OCI-LY1 (cell line): Measurements from ENCODE around the gene IGFALS.
"Not testable (repeated sequence)": the region's sequence is repeated elsewhere in the genome, so short reads cannot be mapped to it uniquely, and the experiment has no call there.

Experiments
- H2AFZ ChIP-seq: fragments of 200-600 bp; sonication (generic), shearing (Covaris generic); 2 replicates; pipeline ENCODE4 v1.6.0; 2014; ENCODE audit warnings: antibody characterized with exemption, mild to moderate bottlenecking, low read length
- H3F3A ChIP-seq: fragments of 200-600 bp; sonication (generic), shearing (Covaris generic); 2 replicates; pipeline ENCODE4 v1.6.0; 2014; ENCODE audit warnings: mild to moderate bottlenecking, antibody characterized with exemption, low read length, moderate library complexity; ENCODE audit not compliant: insufficient read depth
- H3K27ac ChIP-seq: fragments of 200-600 bp; sonication (generic); 2 replicates; pipeline ENCODE4 v1.5.1; 2014; ENCODE audit warnings: low read length, mixed run types, mild to moderate bottlenecking, low read depth; ENCODE audit not compliant: poor library complexity, severe bottlenecking
- H3K27me3 ChIP-seq: fragments of 200-600 bp; sonication (generic); 2 replicates; pipeline ENCODE4 v1.6.0; 2014; ENCODE audit warnings: antibody characterized with exemption, mild to moderate bottlenecking, low read length, moderate library complexity; ENCODE audit not compliant: insufficient read depth
- H3K36me3 ChIP-seq: fragments of 200-600 bp; sonication (generic); 2 replicates; pipeline ENCODE4 v1.6.1; 2014; ENCODE audit warnings: mild to moderate bottlenecking, antibody characterized with exemption, low read length, moderate library complexity, mixed read lengths; ENCODE audit not compliant: insufficient read depth
- H3K4me1 ChIP-seq: fragments of 200-600 bp; sonication (generic); 2 replicates; pipeline ENCODE4 v1.5.1; 2014; ENCODE audit warnings: mild to moderate bottlenecking, low read length, moderate library complexity; ENCODE audit not compliant: insufficient read depth, severe bottlenecking
- H3K4me2 ChIP-seq: fragments of 200-600 bp; sonication (generic), shearing (Covaris generic); 2 replicates; pipeline ENCODE4 v1.6.1; 2014; ENCODE audit warnings: low read length
- H3K4me3 ChIP-seq: fragments of 200-600 bp; sonication (generic); 2 replicates; pipeline ENCODE4 v1.5.1; 2014; ENCODE audit warnings: low read length, low read depth, mild to moderate bottlenecking, mixed read lengths; ENCODE audit not compliant: poor library complexity, severe bottlenecking
- H3K79me2 ChIP-seq: fragments of 200-600 bp; shearing (Covaris generic); 2 replicates; pipeline ENCODE4 v1.6.1; 2016; ENCODE audit warnings: mixed run types, low read length, mixed read lengths; ENCODE audit not compliant: insufficient read depth
- H3K9ac ChIP-seq: fragments of 200-600 bp; sonication (generic), shearing (Covaris generic); 2 replicates; pipeline ENCODE4 v1.6.1; 2014; ENCODE audit warnings: mild to moderate bottlenecking, low read length, mixed read lengths
- H3K9me2 ChIP-seq: fragments of 200-600 bp; sonication (generic), shearing (Covaris generic); 2 replicates; pipeline ENCODE4 v1.6.1; 2014; ENCODE audit warnings: low read depth, mild to moderate bottlenecking, low read length, mixed read lengths
- H3K9me3 ChIP-seq: fragments of 200-600 bp; shearing (Covaris generic); 2 replicates; pipeline ENCODE4 v1.6.1; 2014; ENCODE audit warnings: low read length, mixed read lengths
- H4K20me1 ChIP-seq: fragments of 200-600 bp; sonication (generic), shearing (Covaris generic); 2 replicates; pipeline ENCODE4 v1.6.0; 2016; ENCODE audit warnings: mild to moderate bottlenecking, low read length; ENCODE audit not compliant: insufficient read depth
- CTCF ChIP-seq: fragments of 200-600 bp; sonication (generic), shearing (Covaris generic); IDR thresholded peaks from 2 replicates; pipeline ENCODE4 v1.5.1; 2017; ENCODE audit warnings: mild to moderate bottlenecking, antibody characterized with exemption, low read length, moderate library complexity, mixed read lengths
- EZH2 ChIP-seq: fragments of 200-600 bp; sonication (generic), shearing (Covaris generic); IDR thresholded peaks from 2 replicates; pipeline ENCODE4 v1.8.0; 2017; ENCODE audit warnings: borderline replicate concordance, mixed run types, mild to moderate bottlenecking, antibody characterized with exemption, low read length, moderate library complexity, mixed read lengths

The IGFALS gene

GRCh38 chr16:1807626-1808025 lies 14.1 kb upstream of the IGFALS start:
- H4K20me1 ChIP-seq = no peaks in the 10 kb centered on the region
- no peaks in the 10 kb centered on the region for H3K9me2 ChIP-seq
- peaks cover 8% of the 10 kb centered on the region; the same call in 1 of the 2 replicates for H3K36me3 ChIP-seq
- no peak overlapping the region for H3K27ac ChIP-seq
- H3F3A ChIP-seq = no peaks in the 10 kb centered on the region
- no peak overlapping the region for H2AFZ ChIP-seq
- H3K79me2 ChIP-seq = no peaks in the 10 kb centered on the region
- H3K27me3 ChIP-seq = no peaks in the 10 kb centered on the region
- TF ChIP-seq CTCF (no peak), EZH2 (no peak)
- no peak overlapping the region for H3K4me2 ChIP-seq
- no peaks in the 10 kb centered on the region for H3K4me1 ChIP-seq
- H3K9ac ChIP-seq = no peak overlapping the region
- H3K4me3 ChIP-seq = no peak overlapping the region
- no peaks in the 10 kb centered on the region for H3K9me3 ChIP-seq

- H3K4me2 ChIP-seq = no peak overlapping the region
- H2AFZ ChIP-seq = no peak overlapping the region
- peaks cover 7% of the 10 kb centered on the region; the same call in 1 of the 2 replicates for H3K36me3 ChIP-seq
- H3K27ac ChIP-seq = no peak overlapping the region
- no peaks in the 10 kb centered on the region for H4K20me1 ChIP-seq
- no peaks in the 10 kb centered on the region for H3K9me2 ChIP-seq
- no peaks in the 10 kb centered on the region for H3K4me1 ChIP-seq
- no peak overlapping the region for H3K9ac ChIP-seq
- H3K4me3 ChIP-seq = no peak overlapping the region
- TF ChIP-seq CTCF (no peak), EZH2 (no peak)
- H3K27me3 ChIP-seq = no peaks in the 10 kb centered on the region
- peaks cover 8% of the 10 kb centered on the region for H3K9me3 ChIP-seq
- H3F3A ChIP-seq = no peaks in the 10 kb centered on the region
- no peaks in the 10 kb centered on the region for H3K79me2 ChIP-seq
These were observed 7.2 kb upstream of the IGFALS start for GRCh38 chr16:1800701-1801100.

- H3K9me2 ChIP-seq, H4K20me1 ChIP-seq, H2AFZ ChIP-seq, H3K27me3 ChIP-seq, H3K9ac ChIP-seq, H3K79me2 ChIP-seq, H3F3A ChIP-seq, H3K27ac ChIP-seq, H3K9me3 ChIP-seq, H3K4me2 ChIP-seq, H3K4me3 ChIP-seq, H3K4me1 ChIP-seq, H3K36me3 ChIP-seq: not testable (repeated sequence)
These were observed 5.8 kb upstream of the IGFALS start for GRCh38 chr16:1799263-1799662.

- TF ChIP-seq CTCF (no peak), EZH2 (no peak)
- no peak overlapping the region for H2AFZ ChIP-seq
These were observed 1.6 kb upstream of the IGFALS start for GRCh38 chr16:1794908-1795666.

More at GRCh38 chr16:1794908-1795666, 1.6 kb upstream of the IGFALS start:
- Histone ChIP-seq H3K9ac (no peak overlapping the region), H3K79me2 (no peaks in the 10 kb centered on the region), H3K27ac (no peak overlapping the region), H3F3A (no peaks in the 10 kb centered on the region), H3K4me1 (no peaks in the 10 kb centered on the region), H3K9me2 (no peaks in the 10 kb centered on the region), H3K36me3 (peaks cover 7% of the 10 kb centered on the region), H3K27me3 (no peaks in the 10 kb centered on the region), H3K4me2 (no peak overlapping the region), H3K4me3 (no peak overlapping the region), H3K9me3 (peaks cover 5% of the 10 kb centered on the region), H4K20me1 (no peaks in the 10 kb centered on the region)
